ENCODE results near the gene GOLT1A. TPM values are rescaled to one million over a fixed set of nuclear protein-coding genes. Genes with fewer than 3 reads are reported as not detected.

The GOLT1A gene
- polyA plus RNA-seq = 100 to 1,000 TPM in 3 of 4 donors, 10 to 100 TPM in 1; 42.8 to 136 (median 112) TPM
- long read RNA-seq, donor 1 = 0 reads
- long read RNA-seq, donor 2, transcript GOLT1A-201 (5 exons, 883 nt) = major isoform, 38 of 52 reads
- long read RNA-seq, donor 2, partial matches to known transcripts = 13 of 52 reads
- long read RNA-seq, donor 2, other reads (novel, unspliced or antisense) = 0 of 52 reads
- long read RNA-seq, donor 3, transcript GOLT1A-201 (5 exons, 883 nt) = major isoform, 42 of 53 reads
- long read RNA-seq, donor 3, partial matches to known transcripts = 11 of 53 reads
- long read RNA-seq, donor 3, other reads (novel, unspliced or antisense) = 0 of 53 reads
- long read RNA-seq, donor 4, partial matches to known transcripts = 0 of 1 reads
- long read RNA-seq, donor 4, other reads (novel, unspliced or antisense) = 0 of 1 reads
- long read RNA-seq, donor 5, transcript GOLT1A-201 (5 exons, 883 nt) = major isoform, 23 of 23 reads
- long read RNA-seq, donor 5, partial matches to known transcripts = 0 of 23 reads
- long read RNA-seq, donor 5, other reads (novel, unspliced or antisense) = 0 of 23 reads
- long read RNA-seq, donor 6, transcript GOLT1A-201 (5 exons, 883 nt) = major isoform, 48 of 59 reads
- long read RNA-seq, donor 6, partial matches to known transcripts = 11 of 59 reads
- long read RNA-seq, donor 6, other reads (novel, unspliced or antisense) = 0 of 59 reads
- long read RNA-seq, donor 7 = 0 reads
- long read RNA-seq, donor 8 = 0 reads
- long read RNA-seq, donor 9, transcript GOLT1A-201 (5 exons, 883 nt) = major isoform, 13 of 13 reads
- long read RNA-seq, donor 9, partial matches to known transcripts = 0 of 13 reads
- long read RNA-seq, donor 9, other reads (novel, unspliced or antisense) = 0 of 13 reads
- long read RNA-seq, donor 10, transcript GOLT1A-201 (5 exons, 883 nt) = major isoform, 29 of 35 reads
- long read RNA-seq, donor 10, partial matches to known transcripts = 6 of 35 reads
- long read RNA-seq, donor 10, other reads (novel, unspliced or antisense) = 0 of 35 reads

DNA sequence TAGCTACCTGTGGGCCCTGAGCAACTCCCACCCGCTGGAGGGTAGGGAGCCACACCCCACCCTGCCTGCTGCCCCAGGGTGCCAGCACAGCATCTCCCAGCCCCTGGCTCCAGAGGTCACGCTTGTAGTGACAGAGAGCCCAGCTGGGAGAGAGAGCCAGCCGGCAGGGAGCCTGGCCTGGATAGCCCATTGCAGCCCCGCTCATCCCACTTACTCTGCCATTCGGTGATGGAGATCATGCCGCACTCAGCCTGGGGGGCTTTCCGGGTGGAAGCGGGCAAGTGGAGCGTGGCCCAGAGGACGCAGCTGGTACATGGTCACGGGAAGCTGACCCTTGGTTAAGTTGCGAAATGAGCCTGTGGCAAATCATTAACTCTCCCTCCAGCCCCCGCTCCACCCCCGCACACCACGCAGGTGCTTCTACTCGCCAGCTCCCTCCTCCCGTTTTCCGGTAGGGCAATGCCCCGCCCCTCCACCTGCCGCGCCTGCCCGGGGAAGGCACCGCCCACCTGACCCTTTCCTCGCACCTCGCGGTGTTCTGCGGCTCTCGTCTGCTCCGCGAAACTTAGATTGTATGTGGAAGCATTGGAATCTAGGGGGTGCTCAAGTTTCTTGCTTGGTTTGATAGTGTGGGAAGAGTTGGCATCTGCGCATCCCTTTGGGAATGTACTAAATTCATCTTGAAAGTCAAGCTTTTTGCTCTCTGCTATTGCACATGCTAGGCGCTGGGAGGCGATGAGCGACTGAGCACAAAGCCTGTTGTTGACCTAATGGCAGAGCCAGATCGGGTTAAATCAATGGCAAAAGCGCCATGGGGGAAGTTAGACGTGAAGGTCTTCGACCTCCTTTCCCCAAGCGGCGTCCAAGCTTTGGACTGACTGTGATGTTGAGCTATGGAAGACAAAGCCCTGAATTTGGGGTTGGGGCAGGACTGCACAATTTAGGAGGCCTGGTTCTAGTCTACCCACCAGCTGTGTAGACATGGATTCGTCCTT is at the start of gene GOLT1A:
GOLT1A (minus strand) TSS at position 321 of the 995 bp plus-strand sequence; CDS start at position 239, 82 bp downstream.
- Histone ChIP-seq H3K36me3 (ENCODE audit: control insufficient read depth in 3 of 3, insufficient read depth in 2 of 3, low read depth in 1 of 3, low read length in 3 of 3) (peaks cover 0 to 18% (median 0%) of the 10 kb centered on the region in 3 donors), H3K9me3 (ENCODE audit: control insufficient read depth in 2 of 2, insufficient read depth in 1 of 2, low read depth in 1 of 2, low read length in 1 of 2) (no peaks in the 10 kb centered on the region), H3K4me1 (ENCODE audit: control insufficient read depth in 3 of 3, insufficient read depth in 2 of 3, low read depth in 1 of 3, low read length in 2 of 3) (peaks cover 0 to 24% (median 0%) of the 10 kb centered on the region in 3 donors), H3K27ac (ENCODE audit: low read depth in 1 of 3, low read length in 2 of 3) (peak within 1 kb of the TSS; percentile 38 to 86 (median 51)), H3K27me3 (ENCODE audit: control insufficient read depth in 3 of 3, insufficient read depth in 3 of 3, low read length in 3 of 3) (peaks cover 0 to 2% (median 0%) of the 10 kb centered on the region in 3 donors), H3K4me3 (ENCODE audit: low read depth in 1 of 3, low read length in 3 of 3) (peak within 1 kb of the TSS in 2 of 3 donors; percentile 51 to 71)
- 14 to 19% (median 14%) methylated on average over 41 of the region's 41 CpGs for WGBS, 3 donors
- no peak for FAIRE-seq
- peak; percentile 94 to 96 for DNase-seq

- no peak overlapping the region for H3K4me3 ChIP-seq (ENCODE audit: low read depth in 1 of 3, low read length in 3 of 3)
- FAIRE-seq (no peak), DNase-seq (no peak)
- H3K27me3 ChIP-seq (ENCODE audit: control insufficient read depth in 3 of 3, insufficient read depth in 3 of 3, low read length in 3 of 3) = no peaks in the 10 kb centered on the region
- H3K9me3 ChIP-seq (ENCODE audit: control insufficient read depth in 2 of 2, insufficient read depth in 1 of 2, low read depth in 1 of 2, low read length in 1 of 2) = no peaks in the 10 kb centered on the region
- 64 to 78% (median 69%) methylated on average over 13 of the region's 13 CpGs for WGBS, 3 donors
- H3K4me1 ChIP-seq (ENCODE audit: control insufficient read depth in 3 of 3, insufficient read depth in 2 of 3, low read depth in 1 of 3, low read length in 2 of 3) = peaks cover 0 to 29% (median 3%) of the 10 kb centered on the region in 3 donors
- peaks cover 0 to 88% (median 9%) of the 10 kb centered on the region in 3 donors for H3K36me3 ChIP-seq (ENCODE audit: control insufficient read depth in 3 of 3, insufficient read depth in 2 of 3, low read depth in 1 of 3, low read length in 3 of 3)
- no peak overlapping the region for H3K27ac ChIP-seq (ENCODE audit: low read depth in 1 of 3, low read length in 2 of 3)
Observed at GRCh38 chr1:204263254-204263910, 49.6 kb upstream of the GOLT1A start.

GRCh38 chr1:204262506-204263253 is 48.9 kb upstream of the GOLT1A start:
- Histone ChIP-seq H3K4me3 (ENCODE audit: low read depth in 1 of 3, low read length in 3 of 3) (no peak overlapping the region), H3K36me3 (ENCODE audit: control insufficient read depth in 3 of 3, insufficient read depth in 2 of 3, low read depth in 1 of 3, low read length in 3 of 3) (peaks cover 0 to 89% (median 9%) of the 10 kb centered on the region in 3 donors), H3K27ac (ENCODE audit: low read depth in 1 of 3, low read length in 2 of 3) (no peak overlapping the region), H3K9me3 (ENCODE audit: control insufficient read depth in 2 of 2, insufficient read depth in 1 of 2, low read depth in 1 of 2, low read length in 1 of 2) (no peaks in the 10 kb centered on the region), H3K27me3 (ENCODE audit: control insufficient read depth in 3 of 3, insufficient read depth in 3 of 3, low read length in 3 of 3) (no peaks in the 10 kb centered on the region), H3K4me1 (ENCODE audit: control insufficient read depth in 3 of 3, insufficient read depth in 2 of 3, low read depth in 1 of 3, low read length in 2 of 3) (peaks cover 0 to 22% (median 3%) of the 10 kb centered on the region in 3 donors)
- whole genome bisulfite sequencing, 3 donors = 84 to 89% (median 85%) methylated on average over 13 of the region's 13 CpGs
- FAIRE-seq (no peak), DNase-seq (no peak)

GRCh38 chr1:204261746-204262505 is 48.1 kb upstream of the GOLT1A start:
- Histone ChIP-seq H3K9me3 (ENCODE audit: control insufficient read depth in 2 of 2, insufficient read depth in 1 of 2, low read depth in 1 of 2, low read length in 1 of 2) (no peaks in the 10 kb centered on the region), H3K4me1 (ENCODE audit: control insufficient read depth in 3 of 3, insufficient read depth in 2 of 3, low read depth in 1 of 3, low read length in 2 of 3) (peaks cover 0 to 15% (median 1%) of the 10 kb centered on the region in 3 donors), H3K4me3 (ENCODE audit: low read depth in 1 of 3, low read length in 3 of 3) (no peak overlapping the region), H3K27ac (ENCODE audit: low read depth in 1 of 3, low read length in 2 of 3) (no peak overlapping the region), H3K27me3 (ENCODE audit: control insufficient read depth in 3 of 3, insufficient read depth in 3 of 3, low read length in 3 of 3) (no peaks in the 10 kb centered on the region), H3K36me3 (ENCODE audit: control insufficient read depth in 3 of 3, insufficient read depth in 2 of 3, low read depth in 1 of 3, low read length in 3 of 3) (peaks cover 0 to 90% (median 12%) of the 10 kb centered on the region in 3 donors)
- DNase-seq (no peak), FAIRE-seq (no peak)
- 75 to 85% (median 77%) methylated on average over 13 of the region's 13 CpGs for WGBS, 3 donors

- peaks cover 0 to 10% (median 0%) of the 10 kb centered on the region in 3 donors for H3K4me1 ChIP-seq (ENCODE audit: control insufficient read depth in 3 of 3, insufficient read depth in 2 of 3, low read depth in 1 of 3, low read length in 2 of 3)
- WGBS, 3 donors = 86 to 95% (median 90%) methylated on average over 12 of the region's 12 CpGs
- H3K4me3 ChIP-seq (ENCODE audit: low read depth in 1 of 3, low read length in 3 of 3) = no peak overlapping the region
- H3K9me3 ChIP-seq (ENCODE audit: control insufficient read depth in 2 of 2, insufficient read depth in 1 of 2, low read depth in 1 of 2, low read length in 1 of 2) = no peaks in the 10 kb centered on the region
- peaks cover 0 to 95% (median 13%) of the 10 kb centered on the region in 3 donors for H3K36me3 ChIP-seq (ENCODE audit: control insufficient read depth in 3 of 3, insufficient read depth in 2 of 3, low read depth in 1 of 3, low read length in 3 of 3)
- DNase-seq = no peak
- no peak overlapping the region for H3K27ac ChIP-seq (ENCODE audit: low read depth in 1 of 3, low read length in 2 of 3)
- no peaks in the 10 kb centered on the region for H3K27me3 ChIP-seq (ENCODE audit: control insufficient read depth in 3 of 3, insufficient read depth in 3 of 3, low read length in 3 of 3)
- no peak for FAIRE-seq
Observed at GRCh38 chr1:204261266-204261665, 47.5 kb upstream of the GOLT1A start.

DNA sequence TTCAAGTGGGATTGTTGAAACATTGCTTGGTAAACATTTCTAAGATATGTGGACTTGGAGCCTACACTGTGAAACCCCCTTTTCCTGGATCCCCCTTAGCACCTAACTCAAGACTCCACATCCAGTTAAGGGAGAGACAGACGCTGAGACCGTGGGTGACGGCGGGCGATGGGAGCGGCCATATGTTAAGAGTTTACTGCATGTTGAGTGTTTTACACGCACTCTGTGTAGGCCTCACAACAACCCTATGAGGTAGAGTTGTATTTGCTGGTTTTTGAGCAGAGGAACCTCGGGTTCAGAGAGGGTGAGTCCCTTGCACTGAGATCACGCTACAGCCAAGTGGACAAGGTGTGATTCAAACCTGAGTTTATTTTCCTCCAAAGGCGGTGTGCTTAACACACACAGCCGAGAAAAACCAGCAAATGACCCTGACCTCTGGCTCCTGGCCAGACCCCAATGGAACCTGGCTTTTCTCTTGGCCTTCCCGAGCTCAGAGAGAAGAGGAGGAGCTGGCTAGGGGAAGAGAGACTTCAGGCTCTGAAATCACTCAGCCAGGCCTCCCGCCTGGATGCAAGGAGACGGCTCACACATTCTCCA is 46.9 kb upstream of the GOLT1A start:
- H3K9me3 ChIP-seq (ENCODE audit: control insufficient read depth in 2 of 2, insufficient read depth in 1 of 2, low read depth in 1 of 2, low read length in 1 of 2) = no peaks in the 10 kb centered on the region
- no peak overlapping the region for H3K27ac ChIP-seq (ENCODE audit: low read depth in 1 of 3, low read length in 2 of 3)
- DNase-seq (no peak), FAIRE-seq (no peak)
- H3K27me3 ChIP-seq (ENCODE audit: control insufficient read depth in 3 of 3, insufficient read depth in 3 of 3, low read length in 3 of 3) = no peaks in the 10 kb centered on the region
- peaks cover 0 to 5% (median 0%) of the 10 kb centered on the region in 3 donors for H3K4me1 ChIP-seq (ENCODE audit: control insufficient read depth in 3 of 3, insufficient read depth in 2 of 3, low read depth in 1 of 3, low read length in 2 of 3)
- H3K36me3 ChIP-seq (ENCODE audit: control insufficient read depth in 3 of 3, insufficient read depth in 2 of 3, low read depth in 1 of 3, low read length in 3 of 3) = peaks cover 0 to 95% (median 14%) of the 10 kb centered on the region in 3 donors
- no peak overlapping the region for H3K4me3 ChIP-seq (ENCODE audit: low read depth in 1 of 3, low read length in 3 of 3)
- 85 to 90% (median 85%) methylated on average over 14 of the region's 14 CpGs for WGBS, 3 donors
